Measurements from ENCODE around the gene BCOR. TPM values are rescaled to one million over a fixed set of nuclear protein-coding genes. Genes with fewer than 3 reads are reported as not detected.
A peak's percentile ranks its signal among the peaks of the same experiment; 100 is the strongest.

The BCOR gene
- total RNA-seq, 1 experiment from 2014 or later, result 21.8 TPM

DNA sequence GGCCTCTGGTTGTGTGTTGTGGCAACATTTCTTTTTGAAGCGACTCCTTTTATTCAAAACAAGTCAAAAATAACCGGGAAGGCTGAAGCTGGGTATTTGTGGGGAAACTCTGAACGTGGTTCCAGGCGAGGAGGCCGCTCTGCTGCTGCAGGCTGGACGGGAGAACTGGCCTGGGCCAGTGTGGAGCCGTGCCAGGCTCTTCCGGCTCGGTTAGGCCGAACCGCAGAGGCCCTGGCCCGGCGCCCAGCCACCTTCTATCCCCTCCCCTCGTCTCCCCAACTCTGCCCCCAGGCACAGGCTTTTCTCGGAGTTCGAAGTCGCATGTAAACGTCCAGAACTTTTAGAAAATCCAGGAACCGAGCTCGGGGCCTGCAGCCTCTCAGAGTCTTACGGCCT, 2.4 kb upstream of the BCOR start:
- H3K79me2 ChIP-seq (ENCODE audit: low read length), result peaks cover 21% of the 10 kb centered on the region
- no peaks in the 10 kb centered on the region for H3K36me3 ChIP-seq (ENCODE audit: low read depth, low read length)
- no peaks in the 10 kb centered on the region for H3K9me2 ChIP-seq (replicated peaks; ENCODE audit: low read length)
- DNase-seq (peak; percentile 60), ATAC-seq (no peak)
- intact Hi-C loops (cut with micrococcal nuclease), result no loop called here
- peak overlapping the region; percentile 56 for H2AFZ ChIP-seq (ENCODE audit: low read length)
- H3K27ac ChIP-seq (ENCODE audit: low read length), result 0 out of 2 replicates have a peak overlapping the region, but pooled peaks have one; percentile 5
- no TSS peak for BruUV-seq (replicated peaks)
- POLR2A ChIA-PET (ENCODE audit: unreplicated experiment), result interaction anchor here (0.6 kb wide), 1 partner anchor 15 kb away, joined by 4 read pairs; no protein-coding TSS in a partner anchor
- peak overlapping the region; percentile 98 for H3K4me2 ChIP-seq (ENCODE audit: low read length)
- H3F3A ChIP-seq (ENCODE audit: low read length, unreplicated experiment), result peaks cover 4% of the 10 kb centered on the region
- 0 out of 2 replicates have a peak, but pooled peaks cover 3% of the 10 kb centered on the region for H4K20me1 ChIP-seq (ENCODE audit: low read length)
- H3K4me3 ChIP-seq (ENCODE audit: low read length), result peak overlapping the region; percentile 76
- no peaks in the 10 kb centered on the region for H3K27me3 ChIP-seq (ENCODE audit: low read length)
- peak overlapping the region; percentile 34; the same call in 1 of the 2 replicates for H3K9ac ChIP-seq (ENCODE audit: low read length)
- no peak for TF ChIP-seq EZH2 (IDR thresholded peaks at IDR 0.05; ENCODE audit: low read length, unreplicated experiment)
- H3K4me1 ChIP-seq (ENCODE audit: insufficient read depth, low read length), result peaks cover 26% of the 10 kb centered on the region
- H3K9me3 ChIP-seq (ENCODE audit: low read length), result no peaks in the 10 kb centered on the region
- CTCF ChIA-PET, result no interaction called here

DNA sequence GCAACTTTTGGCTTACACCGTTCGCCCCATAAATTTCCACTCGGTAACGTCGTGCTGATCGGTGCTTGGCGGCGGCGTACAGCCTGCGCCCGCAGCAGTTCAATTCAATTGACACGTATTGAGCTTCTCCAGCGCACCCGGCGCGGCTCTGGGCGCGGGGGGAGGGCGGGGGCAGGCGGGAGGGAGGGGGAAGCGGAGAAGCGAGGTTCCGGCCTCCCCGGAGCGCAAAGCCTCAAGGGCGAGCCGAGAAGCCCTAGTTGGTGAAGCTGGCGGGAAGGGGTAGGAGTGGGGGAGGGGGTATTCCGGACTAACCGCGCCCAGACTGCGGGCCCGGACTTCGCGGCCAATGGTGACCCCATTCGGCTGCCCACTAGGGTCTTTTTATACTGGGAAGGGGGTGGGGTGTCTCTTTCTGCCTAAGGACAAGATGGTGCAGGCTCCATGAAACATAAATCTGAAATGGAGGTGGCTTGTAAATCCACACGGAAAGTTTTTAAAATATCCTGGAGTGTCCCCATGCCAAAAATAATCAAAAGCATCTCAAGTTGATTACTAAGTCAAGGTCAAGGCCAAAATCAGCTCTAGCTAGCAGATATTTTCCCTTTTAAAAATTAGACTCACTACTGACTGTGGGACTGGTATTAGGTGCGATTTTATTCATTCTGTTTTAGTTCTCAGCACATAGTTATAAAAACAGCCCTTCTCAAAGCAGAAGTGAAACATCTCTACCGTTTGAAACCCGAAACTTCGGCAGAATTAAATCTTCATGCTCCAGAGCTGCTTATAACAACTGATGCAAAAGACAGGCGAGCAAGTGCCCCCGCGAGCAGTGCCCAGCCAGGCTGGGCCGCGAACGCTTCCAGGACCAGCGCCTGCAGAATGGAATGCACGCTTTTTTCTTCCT, 1.5 kb upstream of the BCOR start:
- Histone ChIP-seq H4K20me1 (ENCODE audit: low read length) (0 out of 2 replicates have a peak, but pooled peaks cover 3% of the 10 kb centered on the region), H3K79me2 (ENCODE audit: low read length) (peaks cover 30% of the 10 kb centered on the region), H3F3A (ENCODE audit: low read length, unreplicated experiment) (peaks cover 4% of the 10 kb centered on the region), H3K9me2 (replicated peaks; ENCODE audit: low read length) (no peaks in the 10 kb centered on the region), H3K27me3 (ENCODE audit: low read length) (no peaks in the 10 kb centered on the region), H3K9me3 (ENCODE audit: low read length) (no peaks in the 10 kb centered on the region), H3K4me1 (ENCODE audit: insufficient read depth, low read length) (peaks cover 26% of the 10 kb centered on the region), H3K36me3 (ENCODE audit: low read depth, low read length) (no peaks in the 10 kb centered on the region), H2AFZ (ENCODE audit: low read length) (peak overlapping the region; percentile 48; the same call in 1 of the 2 replicates), H3K27ac (ENCODE audit: low read length) (no peak overlapping the region), H3K4me2 (ENCODE audit: low read length) (peak overlapping the region; percentile 98), H3K9ac (ENCODE audit: low read length) (peak overlapping the region; percentile 27; the same call in 1 of the 2 replicates), H3K4me3 (ENCODE audit: low read length) (peak overlapping the region; percentile 76)
- ChIA-PET CTCF (no interaction called here), POLR2A (ENCODE audit: unreplicated experiment) (no interaction called here)
- DNase-seq (no peak), ATAC-seq (no peak)
- no peak for TF ChIP-seq EZH2phosphoT487 (IDR thresholded peaks at IDR 0.05; ENCODE audit: borderline replicate concordance, low read length)
- no TSS peak for BruUV-seq (replicated peaks)
- intact Hi-C loops (cut with micrococcal nuclease), result loop anchor here (5.0 kb wide), 3 partner anchors 87 to 367 kb away; no protein-coding TSS in a partner anchor

DNA sequence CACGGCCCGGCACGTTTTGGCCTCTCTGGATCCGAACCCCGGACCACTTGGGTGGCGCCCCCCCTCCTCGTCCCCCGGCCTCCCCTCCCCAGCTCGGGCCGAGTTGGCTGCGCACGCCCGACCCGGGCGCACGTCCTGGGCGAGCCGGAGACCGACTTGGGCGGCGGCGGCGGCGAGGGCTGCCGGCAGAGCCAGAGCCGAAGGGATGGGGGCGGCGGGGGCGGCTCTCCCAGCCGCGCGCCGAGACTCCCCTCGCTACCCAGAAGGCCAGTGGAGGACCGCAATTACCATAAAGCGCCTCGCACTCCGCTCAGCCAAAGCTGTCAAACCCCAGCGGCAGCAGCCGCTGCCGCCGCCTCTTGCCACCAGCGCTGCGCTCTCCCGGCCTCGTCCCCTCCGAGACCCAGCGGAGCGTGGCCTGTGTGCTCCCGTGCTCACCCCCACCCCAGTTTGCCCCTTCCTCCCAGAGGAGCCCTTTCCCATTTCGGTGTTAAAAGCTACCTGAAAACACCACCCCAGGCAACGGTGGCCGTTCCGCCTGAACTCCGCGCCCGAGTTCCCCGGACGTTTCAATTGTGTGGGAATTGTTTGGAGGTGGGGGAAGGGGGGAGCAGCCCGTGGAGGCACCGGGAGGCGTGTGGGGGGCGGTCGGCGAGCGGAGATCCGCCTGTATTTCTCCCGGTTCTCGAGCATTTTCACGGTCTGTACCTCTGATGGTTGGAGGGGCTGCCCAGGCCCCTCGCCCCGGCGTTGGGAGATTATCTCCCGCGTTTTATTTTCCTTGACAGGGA, 701 bp upstream of the BCOR start:
- Histone ChIP-seq H3K9me2 (replicated peaks; ENCODE audit: low read length) (no peaks in the 10 kb centered on the region), H3K27me3 (ENCODE audit: low read length) (no peaks in the 10 kb centered on the region), H3K79me2 (ENCODE audit: low read length) (peaks cover 34% of the 10 kb centered on the region), H3K4me3 (ENCODE audit: low read length) (peak overlapping the region; percentile 76), H3K4me1 (ENCODE audit: insufficient read depth, low read length) (peaks cover 26% of the 10 kb centered on the region), H3K9ac (ENCODE audit: low read length) (peak overlapping the region; percentile 27; the same call in 1 of the 2 replicates), H3F3A (ENCODE audit: low read length, unreplicated experiment) (peaks cover 4% of the 10 kb centered on the region), H3K4me2 (ENCODE audit: low read length) (peak overlapping the region; percentile 98), H3K9me3 (ENCODE audit: low read length) (no peaks in the 10 kb centered on the region), H3K27ac (ENCODE audit: low read length) (no peak overlapping the region), H2AFZ (ENCODE audit: low read length) (peak overlapping the region; percentile 48; the same call in 1 of the 2 replicates), H3K36me3 (ENCODE audit: low read depth, low read length) (no peaks in the 10 kb centered on the region), H4K20me1 (ENCODE audit: low read length) (peaks cover 6% of the 10 kb centered on the region; the same call in 1 of the 2 replicates)
- intact Hi-C loops (cut with micrococcal nuclease), result loop anchor here (5.0 kb wide), 3 partner anchors 86 to 366 kb away; no protein-coding TSS in a partner anchor
- CTCF ChIA-PET, result interaction anchor here (0.8 to 0.9 kb wide), 2 partner anchors 79 to 367 kb away, joined by 3 to 4 read pairs; no protein-coding TSS in a partner anchor
- peak; percentile 51 for DNase-seq
- ATAC-seq, result peak; percentile 19
- no TSS peak for BruUV-seq (replicated peaks)
- TF ChIP-seq EZH2 (IDR thresholded peaks at IDR 0.05; ENCODE audit: low read length, unreplicated experiment) (no peak), EZH2phosphoT487 (IDR thresholded peaks at IDR 0.05; ENCODE audit: borderline replicate concordance, low read length) (no peak)
- TF ChIP-seq, protein P1, sequence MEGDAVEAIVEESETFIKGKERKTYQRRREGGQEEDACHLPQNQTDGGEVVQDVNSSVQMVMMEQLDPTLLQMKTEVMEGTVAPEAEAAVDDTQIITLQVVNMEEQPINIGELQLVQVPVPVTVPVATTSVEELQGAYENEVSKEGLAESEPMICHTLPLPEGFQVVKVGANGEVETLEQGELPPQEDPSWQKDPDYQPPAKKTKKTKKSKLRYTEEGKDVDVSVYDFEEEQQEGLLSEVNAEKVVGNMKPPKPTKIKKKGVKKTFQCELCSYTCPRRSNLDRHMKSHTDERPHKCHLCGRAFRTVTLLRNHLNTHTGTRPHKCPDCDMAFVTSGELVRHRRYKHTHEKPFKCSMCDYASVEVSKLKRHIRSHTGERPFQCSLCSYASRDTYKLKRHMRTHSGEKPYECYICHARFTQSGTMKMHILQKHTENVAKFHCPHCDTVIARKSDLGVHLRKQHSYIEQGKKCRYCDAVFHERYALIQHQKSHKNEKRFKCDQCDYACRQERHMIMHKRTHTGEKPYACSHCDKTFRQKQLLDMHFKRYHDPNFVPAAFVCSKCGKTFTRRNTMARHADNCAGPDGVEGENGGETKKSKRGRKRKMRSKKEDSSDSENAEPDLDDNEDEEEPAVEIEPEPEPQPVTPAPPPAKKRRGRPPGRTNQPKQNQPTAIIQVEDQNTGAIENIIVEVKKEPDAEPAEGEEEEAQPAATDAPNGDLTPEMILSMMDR (conservative IDR thresholded peaks at IDR 0.05; ENCODE audit: low read depth, low read length), result no peak
- POLR2A ChIA-PET (ENCODE audit: unreplicated experiment), result interaction anchor here (0.6 to 2.0 kb wide), 4 partner anchors 9 to 138 kb away, joined by 4 to 12 read pairs (median 10); no protein-coding TSS in a partner anchor
